Kidney (tissue), 14 donors: Measurements from ENCODE around the gene FCGBP. TPM values are rescaled to one million over a fixed set of nuclear protein-coding genes. Genes with fewer than 3 reads are reported as not detected.
"Not testable (repeated sequence)": the region's sequence is repeated elsewhere in the genome, so short reads cannot be mapped to it uniquely, and the experiment has no call there.

ENCODE experiments used
- DNase-seq, 5 donors: peaks; one replicate each; pipeline ENCODE4 v3.0.0-alpha.2; 2013 to 2020
- FAIRE-seq: peaks from 2 replicates; lab custom pipeline; 2012; peaks lifted over from hg19 to GRCh38; lab: Jason Lieb, UNC
- H3K27ac ChIP-seq, 2 donors: one replicate each; pipeline ENCODE4 v1.7.0; 2013; ENCODE audit warnings: low read depth in 2 of 2, low read length in 2 of 2, inconsistent platforms in 1 of 2
- H3K27me3 ChIP-seq: one replicate; pipeline ENCODE4 v1.7.1; 2013; ENCODE audit warnings: low read length, inconsistent platforms; ENCODE audit not compliant: control insufficient read depth, insufficient read depth
- H3K36me3 ChIP-seq, 3 donors: one replicate each; pipeline versions ENCODE4 v1.7.0 to v1.7.1; 2013; ENCODE audit warnings: low read length in 3 of 3, control low read depth in 1 of 3, inconsistent platforms in 1 of 3; ENCODE audit not compliant: insufficient read depth in 3 of 3, control insufficient read depth in 2 of 3
- H3K4me1 ChIP-seq, 3 donors: one replicate each; pipeline versions ENCODE4 v1.7.0 to v1.7.1; 2013; ENCODE audit warnings: low read length in 3 of 3, inconsistent platforms in 1 of 3, low read depth in 1 of 3; ENCODE audit not compliant: control insufficient read depth in 2 of 3, insufficient read depth in 2 of 3
- H3K4me3 ChIP-seq, 3 donors: one replicate each; pipeline versions ENCODE4 v1.7.0 to v1.8.1; 2013; ENCODE audit warnings: low read length in 3 of 3, control low read depth in 1 of 3, inconsistent platforms in 1 of 3
- H3K9ac ChIP-seq, 3 donors: one replicate each; pipeline versions ENCODE4 v1.7.0 to v1.7.1; 2013; ENCODE audit warnings: low read length in 3 of 3, control low read depth in 1 of 3, inconsistent platforms in 1 of 3
- H3K9me3 ChIP-seq, 3 donors: one replicate each; pipeline versions ENCODE4 v1.7.0 to v1.7.1; 2013; ENCODE audit warnings: low read length in 3 of 3, control low read depth in 1 of 3, inconsistent platforms in 1 of 3; ENCODE audit not compliant: control insufficient read depth in 2 of 3, insufficient read depth in 1 of 3
- CTCF ChIP-seq: IDR thresholded peaks from 3 replicates; pipeline ENCODE4 v1.5.1; 2012; ENCODE audit warnings: mild to moderate bottlenecking, moderate library complexity, borderline replicate concordance; ENCODE audit not compliant: insufficient read depth; ENCODE audit errors: extremely low read depth
- intact Hi-C: fragments of 100-400 bp; cut with DNase I; formaldehyde crosslinking; loops from one replicate; pipeline ENCODE4 v1.11.1; 2022
- polyA plus RNA-seq: library from polyadenylated mRNA; stranded (reverse); fragments of 350-450 nt; fragmentation: Illumina TruSeq; extraction: RNeasy Lipid Tissue Mini Kit (QIAGEN cat#74804); gene quantifications from one replicate; pipeline ENCODE4 v1.2.3, GENCODE V29; 2014; ENCODE audit warnings: low read depth, low replicate concordance; ENCODE audit not compliant: insufficient read depth
- total RNA-seq: library from RNA; stranded (reverse); fragmentation: NEBNext Ultra II Directional; extraction: Animal tissue kit (Norgen Biotek cat#: 25700); gene quantifications from one replicate; pipeline ENCODE4 v1.2.1, GENCODE V29; 2021
- donor health status: control.
- donor health status: control.
- donor health status: control.
- donor health status: control.
- donor health status: control.
- donor health status: DM: yes; HTN: yes; CAD: no.
- donor health status: Normal renal cell carcinoma (clear cell type).

The FCGBP gene
- total and polyA plus RNA-seq, 2 donors from 2014 or later = 7.6 to 51.7 TPM

GRCh38 chr19:39908803-39909202, 25.6 kb downstream of the FCGBP start:
- intact Hi-C loops = no loop called here
- no peaks in the 10 kb centered on the region for H3K36me3 ChIP-seq

GRCh38 chr19:39906820-39907611, 27.4 kb downstream of the FCGBP start:
- Histone ChIP-seq H3K27ac (no peak overlapping the region), H3K9ac (no peak overlapping the region), H3K27me3 (no peaks in the 10 kb centered on the region), H3K4me1 (no peaks in the 10 kb centered on the region), H3K36me3 (no peaks in the 10 kb centered on the region), H3K9me3 (no peaks in the 10 kb centered on the region), H3K4me3 (no peak overlapping the region)
- TF ChIP-seq CTCF = no peak
- no peak for FAIRE-seq
- intact Hi-C loops = no loop called here
- DNase-seq = peak in 1 of 5 donors; percentile 9

More at GRCh38 chr19:39908803-39909202, 25.6 kb downstream of the FCGBP start:
- H3K27me3 ChIP-seq = no peaks in the 10 kb centered on the region
- H3K9ac ChIP-seq = no peak overlapping the region
- no peak overlapping the region for H3K27ac ChIP-seq
- no peak for TF ChIP-seq CTCF
- H3K4me3 ChIP-seq = no peak overlapping the region
- no peaks in the 10 kb centered on the region for H3K4me1 ChIP-seq
- H3K9me3 ChIP-seq = no peaks in the 10 kb centered on the region
- FAIRE-seq = no peak
- DNase-seq = no peak

- peak in 1 of 5 donors; percentile 15 for DNase-seq
- Histone ChIP-seq H3K36me3 (no peaks in the 10 kb centered on the region), H3K9ac (no peak overlapping the region), H3K27me3 (no peaks in the 10 kb centered on the region), H3K4me1 (no peaks in the 10 kb centered on the region), H3K4me3 (no peak overlapping the region), H3K9me3 (no peaks in the 10 kb centered on the region), H3K27ac (no peak overlapping the region)
- intact Hi-C loops = no loop called here
- TF ChIP-seq CTCF = no peak
- FAIRE-seq = no peak
Measured at GRCh38 chr19:39906283-39906682, 28.2 kb downstream of the FCGBP start.

GRCh38 chr19:39903486-39904091, 30.8 kb downstream of the FCGBP start:
- FAIRE-seq = peak; percentile 72
- intact Hi-C loops, H3K9ac ChIP-seq: not testable (repeated sequence)

GRCh38 chr19:39902326-39902725, 32.1 kb downstream of the FCGBP start:
- H3K36me3 ChIP-seq, intact Hi-C loops, H3K4me3 ChIP-seq, H3K27me3 ChIP-seq, H3K9me3 ChIP-seq, H3K27ac ChIP-seq, H3K9ac ChIP-seq, H3K4me1 ChIP-seq, FAIRE-seq: not testable (repeated sequence)
- DNase-seq = peak in 1 of 5 donors; percentile 26

More at GRCh38 chr19:39903486-39904091, 30.8 kb downstream of the FCGBP start:
- H3K4me1 ChIP-seq, H3K27ac ChIP-seq, H3K27me3 ChIP-seq, H3K9me3 ChIP-seq, DNase-seq, H3K4me3 ChIP-seq, H3K36me3 ChIP-seq: not testable (repeated sequence)

- not testable (repeated sequence) for FAIRE-seq
Measured at GRCh38 chr19:39901681-39902080, 32.8 kb downstream of the FCGBP start.

More at GRCh38 chr19:39901681-39902080, 32.8 kb downstream of the FCGBP start:
- H3K27ac ChIP-seq, H3K9me3 ChIP-seq, H3K27me3 ChIP-seq, intact Hi-C loops, H3K36me3 ChIP-seq, H3K4me1 ChIP-seq, H3K9ac ChIP-seq, H3K4me3 ChIP-seq: not testable (repeated sequence)
- peak in 1 of 5 donors; percentile 32 for DNase-seq
